Left lung (tissue), 10 donors: ENCODE measurements around the gene DNAH3. TPM values are rescaled to one million over a fixed set of nuclear protein-coding genes. Genes with fewer than 3 reads are reported as not detected.

Experiments used
- ATAC-seq: fragments of 200-7000 bp; cut with Tn5 transposase; one replicate; pipeline ENCODE4 v1.9.1; 2020; ENCODE audit warnings: moderate library complexity
- DNase-seq, 4 donors: peaks; one replicate each; pipeline ENCODE4 v3.0.0-alpha.2; 2013 to 2020
- H3K27ac ChIP-seq, 2 donors: fragments of 200-600 bp; sonication (generic) in 1 of 2; one replicate each; pipeline versions ENCODE4 v1.5.0 to v1.8.0; 2020 to 2021
- H3K27me3 ChIP-seq, 2 donors: fragments of 200-600 bp; sonication (generic) in 1 of 2; one replicate each; pipeline versions ENCODE4 v1.5.0 to v1.8.0; 2020 to 2021
- H3K36me3 ChIP-seq, 2 donors: fragments of 200-600 bp; sonication (generic) in 1 of 2; one replicate each; pipeline versions ENCODE4 v1.5.0 to v1.8.0; 2020 to 2021
- H3K4me1 ChIP-seq, 2 donors: fragments of 200-600 bp; one replicate each; pipeline ENCODE4 v1.8.0; 2021
- H3K4me3 ChIP-seq, 2 donors: fragments of 200-600 bp; sonication (generic) in 1 of 2; one replicate each; pipeline versions ENCODE4 v1.5.0 to v1.8.0; 2020 to 2021; ENCODE audit warnings: mild to moderate bottlenecking in 1 of 2
- H3K9me3 ChIP-seq, 2 donors: fragments of 200-600 bp; sonication (generic) in 1 of 2; one replicate each; pipeline versions ENCODE4 v1.5.0 to v1.8.0; 2020 to 2021
- intact Hi-C, 2 donors: fragments of 100-400 bp; cut with DNase I; formaldehyde crosslinking; loops; one replicate each; pipeline versions ENCODE4 v1.11.2 to v1.14.2; 2022
- polyA plus RNA-seq, 6 donors: library from polyadenylated mRNA; unstranded; fragments of 120-200 nt; gene quantifications; one replicate each; pipeline ENCODE4 v1.2.1, GENCODE V29; 2013; ENCODE audit not compliant: insufficient read length in 6 of 6
- total RNA-seq, 2 donors: library from RNA; stranded (reverse); fragmentation: NEBNext Ultra II Directional; extraction: Animal tissue kit (Norgen Biotek cat#: 25700); gene quantifications; one replicate each; pipeline ENCODE4 v1.2.1, GENCODE V29; 2021
- TF ChIP-seq, protein P1 (sequence below), 2 donors: fragments of 200-600 bp; sonication (generic) in 1 of 2; IDR thresholded peaks; one replicate each; pipeline versions ENCODE4 v1.5.0 to v1.8.0; 2021; ENCODE audit warnings: antibody characterized with exemption in 2 of 2
- donor health status: DM: no; HTN: yes; CAD: no.
- donor health status: DM: no; HTN: no; CAD: no.

DNAH3 gene
- total and polyA plus RNA-seq, 8 donors = 0.88 to 6.4 (median 3.2) TPM; not detected in 1

DNA sequence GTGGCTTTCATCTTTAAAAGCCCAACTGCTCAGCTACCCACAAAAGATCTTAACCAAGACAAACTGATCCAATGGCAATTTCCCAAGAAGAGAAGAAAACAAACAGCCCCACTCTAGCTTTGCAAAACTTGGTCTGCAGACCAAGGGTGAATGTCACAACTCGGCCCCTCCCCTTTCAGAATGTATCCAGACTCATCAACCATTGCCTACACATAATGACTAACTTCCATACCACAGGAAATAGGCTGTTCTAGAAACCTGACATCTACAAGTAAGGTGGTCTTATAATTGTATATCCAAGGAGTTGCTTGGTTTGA, 266.4 kb downstream of the DNAH3 start:
- H3K27me3 ChIP-seq = no peaks in the 10 kb centered on the region
- no peaks in the 10 kb centered on the region for H3K36me3 ChIP-seq
- no peak for ATAC-seq
- no peak for DNase-seq
- no peak overlapping the region for H3K4me3 ChIP-seq
- no peaks in the 10 kb centered on the region for H3K9me3 ChIP-seq
- intact Hi-C loops = no loop called here
- peak overlapping the region; percentile 41 to 49 for H3K27ac ChIP-seq
- H3K4me1 ChIP-seq = peaks cover 6 to 65% of the 10 kb centered on the region in 2 donors
- TF ChIP-seq, protein P1, sequence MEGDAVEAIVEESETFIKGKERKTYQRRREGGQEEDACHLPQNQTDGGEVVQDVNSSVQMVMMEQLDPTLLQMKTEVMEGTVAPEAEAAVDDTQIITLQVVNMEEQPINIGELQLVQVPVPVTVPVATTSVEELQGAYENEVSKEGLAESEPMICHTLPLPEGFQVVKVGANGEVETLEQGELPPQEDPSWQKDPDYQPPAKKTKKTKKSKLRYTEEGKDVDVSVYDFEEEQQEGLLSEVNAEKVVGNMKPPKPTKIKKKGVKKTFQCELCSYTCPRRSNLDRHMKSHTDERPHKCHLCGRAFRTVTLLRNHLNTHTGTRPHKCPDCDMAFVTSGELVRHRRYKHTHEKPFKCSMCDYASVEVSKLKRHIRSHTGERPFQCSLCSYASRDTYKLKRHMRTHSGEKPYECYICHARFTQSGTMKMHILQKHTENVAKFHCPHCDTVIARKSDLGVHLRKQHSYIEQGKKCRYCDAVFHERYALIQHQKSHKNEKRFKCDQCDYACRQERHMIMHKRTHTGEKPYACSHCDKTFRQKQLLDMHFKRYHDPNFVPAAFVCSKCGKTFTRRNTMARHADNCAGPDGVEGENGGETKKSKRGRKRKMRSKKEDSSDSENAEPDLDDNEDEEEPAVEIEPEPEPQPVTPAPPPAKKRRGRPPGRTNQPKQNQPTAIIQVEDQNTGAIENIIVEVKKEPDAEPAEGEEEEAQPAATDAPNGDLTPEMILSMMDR (IDR thresholded peaks at IDR 0.05) = no peak

GRCh38 chr16:20883554-20884239, 266.9 kb downstream of the DNAH3 start:
- no peak for DNase-seq
- Histone ChIP-seq H3K27ac (peak overlapping the region; percentile 41 to 49), H3K36me3 (no peaks in the 10 kb centered on the region), H3K9me3 (no peaks in the 10 kb centered on the region), H3K4me3 (no peak overlapping the region), H3K4me1 (peaks cover 11 to 70% of the 10 kb centered on the region in 2 donors), H3K27me3 (no peaks in the 10 kb centered on the region)
- TF ChIP-seq, protein P1 (IDR thresholded peaks at IDR 0.05) = no peak
- no peak for ATAC-seq
- intact Hi-C loops = no loop called here

Other genes with a start within 250 kb of the DNAH3 start
- 10 to 100 TPM; 27.9 to 36.9 TPM for gene LDAF1, start 7.8 kb upstream of the DNAH3 start, total RNA-seq
- 10 to 100 TPM; 36.3 to 48.5 (median 41.9) TPM for gene LDAF1, start 7.8 kb upstream of the DNAH3 start, polyA plus RNA-seq
- gene ZP2, start 60.7 kb upstream of the DNAH3 start, total RNA-seq = not detected
- gene ZP2, start 60.7 kb upstream of the DNAH3 start, polyA plus RNA-seq = 1 to 10 TPM; 1.9 to 6.4 (median 2.8) TPM
- gene ANKS4B, start 82.9 kb upstream of the DNAH3 start, total RNA-seq = not detected
- under 1 TPM; 0.07 to 0.18 (median 0.10) TPM for gene ANKS4B, start 82.9 kb upstream of the DNAH3 start, polyA plus RNA-seq
- 1 to 10 TPM; 3.6 to 9.0 TPM for gene CRYM, start 127.4 kb upstream of the DNAH3 start, total RNA-seq
- 1 to 10 TPM in 5 of 6 donors, under 1 TPM in 1; 0.74 to 2.9 (median 1.5) TPM for gene CRYM, start 127.4 kb upstream of the DNAH3 start, polyA plus RNA-seq